ENCODE data around the gene WNT7B.

DNA sequence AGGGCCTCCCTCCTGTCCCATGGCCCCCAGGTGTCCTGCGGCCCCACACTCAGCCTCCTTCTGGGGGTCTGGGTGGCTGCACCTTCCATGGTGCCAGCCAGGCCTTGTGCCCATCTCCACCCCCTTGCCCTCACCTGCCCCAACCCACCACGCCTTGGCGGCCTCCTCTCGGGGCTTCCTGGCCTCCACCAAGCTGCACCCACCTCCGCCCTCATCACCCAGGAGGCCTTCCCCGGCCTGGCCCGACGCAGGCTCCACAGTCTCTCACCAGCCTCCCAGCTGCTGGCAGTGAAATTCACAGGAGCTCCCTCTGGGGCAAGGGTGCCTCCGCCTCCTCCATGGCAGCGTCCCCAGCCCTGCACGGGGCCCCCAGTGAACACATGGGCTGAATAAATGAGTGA lies 35.9 kb upstream of the WNT7B start:
- TF ChIP-seq, protein P1, sequence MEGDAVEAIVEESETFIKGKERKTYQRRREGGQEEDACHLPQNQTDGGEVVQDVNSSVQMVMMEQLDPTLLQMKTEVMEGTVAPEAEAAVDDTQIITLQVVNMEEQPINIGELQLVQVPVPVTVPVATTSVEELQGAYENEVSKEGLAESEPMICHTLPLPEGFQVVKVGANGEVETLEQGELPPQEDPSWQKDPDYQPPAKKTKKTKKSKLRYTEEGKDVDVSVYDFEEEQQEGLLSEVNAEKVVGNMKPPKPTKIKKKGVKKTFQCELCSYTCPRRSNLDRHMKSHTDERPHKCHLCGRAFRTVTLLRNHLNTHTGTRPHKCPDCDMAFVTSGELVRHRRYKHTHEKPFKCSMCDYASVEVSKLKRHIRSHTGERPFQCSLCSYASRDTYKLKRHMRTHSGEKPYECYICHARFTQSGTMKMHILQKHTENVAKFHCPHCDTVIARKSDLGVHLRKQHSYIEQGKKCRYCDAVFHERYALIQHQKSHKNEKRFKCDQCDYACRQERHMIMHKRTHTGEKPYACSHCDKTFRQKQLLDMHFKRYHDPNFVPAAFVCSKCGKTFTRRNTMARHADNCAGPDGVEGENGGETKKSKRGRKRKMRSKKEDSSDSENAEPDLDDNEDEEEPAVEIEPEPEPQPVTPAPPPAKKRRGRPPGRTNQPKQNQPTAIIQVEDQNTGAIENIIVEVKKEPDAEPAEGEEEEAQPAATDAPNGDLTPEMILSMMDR (IDR thresholded peaks at IDR 0.05): no peak
- no peak for TF ChIP-seq POLR2AphosphoS5 (IDR thresholded peaks at IDR 0.05)
- TF ChIP-seq POLR2A (IDR thresholded peaks at IDR 0.05): no peak
- TF ChIP-seq EP300 (IDR thresholded peaks at IDR 0.05): no peak
